ENCODE data around the gene KRTAP7-1.

DNA sequence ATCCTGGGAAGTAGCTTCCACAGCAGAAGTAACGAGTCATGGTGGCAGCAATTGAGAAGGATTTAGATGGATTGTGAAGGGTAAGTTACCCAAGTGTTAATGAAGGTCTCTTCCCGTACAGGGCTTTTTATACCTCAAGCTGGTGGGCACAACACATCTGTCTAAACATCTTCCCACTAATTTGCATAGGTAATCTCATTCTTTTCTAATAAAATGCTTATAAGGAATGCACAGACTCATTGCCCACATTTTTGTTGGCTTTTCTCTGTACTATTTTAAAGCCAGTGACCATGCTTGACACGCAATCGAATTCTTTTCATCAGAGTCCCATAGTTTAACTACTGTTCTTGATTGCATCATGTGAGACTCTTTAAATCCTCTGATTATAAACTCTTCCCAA lies at the start of gene KRTAP7-1:
- TF ChIP-seq, protein P1, sequence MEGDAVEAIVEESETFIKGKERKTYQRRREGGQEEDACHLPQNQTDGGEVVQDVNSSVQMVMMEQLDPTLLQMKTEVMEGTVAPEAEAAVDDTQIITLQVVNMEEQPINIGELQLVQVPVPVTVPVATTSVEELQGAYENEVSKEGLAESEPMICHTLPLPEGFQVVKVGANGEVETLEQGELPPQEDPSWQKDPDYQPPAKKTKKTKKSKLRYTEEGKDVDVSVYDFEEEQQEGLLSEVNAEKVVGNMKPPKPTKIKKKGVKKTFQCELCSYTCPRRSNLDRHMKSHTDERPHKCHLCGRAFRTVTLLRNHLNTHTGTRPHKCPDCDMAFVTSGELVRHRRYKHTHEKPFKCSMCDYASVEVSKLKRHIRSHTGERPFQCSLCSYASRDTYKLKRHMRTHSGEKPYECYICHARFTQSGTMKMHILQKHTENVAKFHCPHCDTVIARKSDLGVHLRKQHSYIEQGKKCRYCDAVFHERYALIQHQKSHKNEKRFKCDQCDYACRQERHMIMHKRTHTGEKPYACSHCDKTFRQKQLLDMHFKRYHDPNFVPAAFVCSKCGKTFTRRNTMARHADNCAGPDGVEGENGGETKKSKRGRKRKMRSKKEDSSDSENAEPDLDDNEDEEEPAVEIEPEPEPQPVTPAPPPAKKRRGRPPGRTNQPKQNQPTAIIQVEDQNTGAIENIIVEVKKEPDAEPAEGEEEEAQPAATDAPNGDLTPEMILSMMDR (conservative IDR thresholded peaks at IDR 0.05; ENCODE audit: low read length): no peak
- TF ChIP-seq EZH2phosphoT487 (IDR thresholded peaks at IDR 0.05; ENCODE audit: borderline replicate concordance): no peak

Measured in Loucy (cell line).